ENCODE data around the gene ZBTB7C.

Gene ZBTB7C

DNA sequence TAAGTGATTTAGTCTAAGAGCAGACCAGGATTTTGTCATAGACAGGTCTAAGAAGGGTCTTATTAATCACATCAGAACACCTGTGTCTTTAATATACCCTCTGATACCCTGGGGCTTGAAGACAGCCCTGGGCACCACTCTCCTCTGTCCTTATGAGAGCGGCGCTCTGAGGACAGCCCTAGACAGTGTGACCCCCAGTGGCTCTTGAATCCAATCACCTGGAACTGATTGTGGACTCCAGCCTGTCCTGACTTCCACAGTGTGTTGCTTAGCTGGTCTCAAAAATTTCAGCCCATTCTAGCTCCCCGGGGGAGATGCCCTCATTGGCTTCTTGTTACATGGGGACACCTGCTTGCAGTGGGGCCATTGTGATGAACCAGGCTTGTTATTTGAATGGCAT, 282.9 kb downstream of the ZBTB7C start:
- H2AFZ ChIP-seq (ENCODE audit: low read length) = no peak overlapping the region
- H4K20me1 ChIP-seq (ENCODE audit: insufficient read depth, low read length, poor library complexity, severe bottlenecking) = no peaks in the 10 kb centered on the region
- no peaks in the 10 kb centered on the region for H3F3A ChIP-seq (ENCODE audit: low read depth)
- TF ChIP-seq EZH2phosphoT487 (IDR thresholded peaks at IDR 0.05; ENCODE audit: borderline replicate concordance) = no peak
- no peak overlapping the region for H3K9ac ChIP-seq (ENCODE audit: low read depth, low read length, poor library complexity, severe bottlenecking)
- H3K4me2 ChIP-seq (ENCODE audit: low read depth, low read length, poor library complexity, severe bottlenecking) = no peak overlapping the region
- no peak overlapping the region for H3K4me3 ChIP-seq (ENCODE audit: low read length, poor library complexity, severe bottlenecking)
- H3K36me3 ChIP-seq (ENCODE audit: insufficient read depth, low read length) = no peaks in the 10 kb centered on the region
- H3K4me1 ChIP-seq (ENCODE audit: insufficient read depth, low read length, poor library complexity, severe bottlenecking) = no peaks in the 10 kb centered on the region
- no peaks in the 10 kb centered on the region for H3K27me3 ChIP-seq (ENCODE audit: insufficient read depth, low read length, poor library complexity, severe bottlenecking)
- H3K9me3 ChIP-seq (ENCODE audit: insufficient read depth, low read depth, low read length) = no peaks in the 10 kb centered on the region
- H3K79me2 ChIP-seq (ENCODE audit: insufficient read depth, low read length) = no peaks in the 10 kb centered on the region
- H3K9me2 ChIP-seq (replicated peaks; ENCODE audit: low read depth, low read length) = no peaks in the 10 kb centered on the region

GRCh38 chr18:48125724-48126123, 283.5 kb downstream of the ZBTB7C start:
- H4K20me1 ChIP-seq (ENCODE audit: insufficient read depth, low read length, poor library complexity, severe bottlenecking) = no peaks in the 10 kb centered on the region
- H2AFZ ChIP-seq (ENCODE audit: low read length) = no peak overlapping the region
- H3K27me3 ChIP-seq (ENCODE audit: insufficient read depth, low read length, poor library complexity, severe bottlenecking) = no peaks in the 10 kb centered on the region
- H3K36me3 ChIP-seq (ENCODE audit: insufficient read depth, low read length) = no peaks in the 10 kb centered on the region
- no peaks in the 10 kb centered on the region for H3K9me3 ChIP-seq (ENCODE audit: insufficient read depth, low read depth, low read length)
- H3K79me2 ChIP-seq (ENCODE audit: insufficient read depth, low read length) = no peaks in the 10 kb centered on the region
- TF ChIP-seq EZH2phosphoT487 (IDR thresholded peaks at IDR 0.05; ENCODE audit: borderline replicate concordance) = no peak
- no peak overlapping the region for H3K4me2 ChIP-seq (ENCODE audit: low read depth, low read length, poor library complexity, severe bottlenecking)
- H3K4me1 ChIP-seq (ENCODE audit: insufficient read depth, low read length, poor library complexity, severe bottlenecking) = no peaks in the 10 kb centered on the region
- no peak overlapping the region for H3K9ac ChIP-seq (ENCODE audit: low read depth, low read length, poor library complexity, severe bottlenecking)
- no peaks in the 10 kb centered on the region for H3F3A ChIP-seq (ENCODE audit: low read depth)
- H3K4me3 ChIP-seq (ENCODE audit: low read length, poor library complexity, severe bottlenecking) = no peak overlapping the region
- no peaks in the 10 kb centered on the region for H3K9me2 ChIP-seq (replicated peaks; ENCODE audit: low read depth, low read length)

DNA sequence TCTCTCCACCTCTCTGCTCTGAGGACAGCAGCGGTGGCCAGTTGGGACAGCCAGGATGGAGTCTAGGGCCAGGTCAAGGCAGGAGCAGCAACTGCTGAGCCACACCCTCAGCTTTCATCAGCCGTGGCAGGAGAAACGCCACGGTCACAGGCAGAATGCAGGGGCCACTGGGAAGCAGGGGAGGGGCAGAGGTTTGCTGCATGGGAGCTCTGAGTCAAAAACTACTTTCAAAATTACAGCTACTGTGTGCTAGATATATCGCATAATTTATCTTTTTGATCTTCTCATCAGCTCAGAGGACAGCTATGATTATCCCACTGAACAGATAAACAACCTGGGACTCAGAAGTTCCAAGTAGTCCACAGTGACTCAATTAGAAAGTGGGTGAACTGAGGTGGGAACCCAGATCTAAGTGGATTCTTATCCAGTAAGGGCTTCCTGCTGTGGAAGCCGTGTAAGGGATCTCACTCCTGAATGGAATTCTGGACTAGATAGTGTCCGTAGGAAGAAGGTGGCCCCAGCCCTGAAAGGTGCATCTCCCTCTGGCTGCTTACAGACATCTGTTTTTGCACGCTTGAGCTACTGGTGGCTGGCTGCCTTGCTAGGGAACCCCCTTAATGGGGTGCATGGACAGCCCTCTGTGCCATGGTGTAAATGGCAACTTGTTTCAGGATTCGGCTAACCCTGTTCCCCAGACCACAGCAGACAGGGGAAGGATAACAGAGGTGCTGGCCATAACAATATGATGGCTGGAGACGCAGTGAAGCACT, 284.1 kb downstream of the ZBTB7C start:
- H3K27me3 ChIP-seq (ENCODE audit: insufficient read depth, low read length, poor library complexity, severe bottlenecking) = no peaks in the 10 kb centered on the region
- no peaks in the 10 kb centered on the region for H4K20me1 ChIP-seq (ENCODE audit: insufficient read depth, low read length, poor library complexity, severe bottlenecking)
- no peak overlapping the region for H2AFZ ChIP-seq (ENCODE audit: low read length)
- H3K4me1 ChIP-seq (ENCODE audit: insufficient read depth, low read length, poor library complexity, severe bottlenecking) = no peaks in the 10 kb centered on the region
- H3K9me3 ChIP-seq (ENCODE audit: insufficient read depth, low read depth, low read length) = no peaks in the 10 kb centered on the region
- no peaks in the 10 kb centered on the region for H3K79me2 ChIP-seq (ENCODE audit: insufficient read depth, low read length)
- no peak overlapping the region for H3K4me2 ChIP-seq (ENCODE audit: low read depth, low read length, poor library complexity, severe bottlenecking)
- no peak for TF ChIP-seq EZH2phosphoT487 (IDR thresholded peaks at IDR 0.05; ENCODE audit: borderline replicate concordance)
- TF ChIP-seq, protein P1, sequence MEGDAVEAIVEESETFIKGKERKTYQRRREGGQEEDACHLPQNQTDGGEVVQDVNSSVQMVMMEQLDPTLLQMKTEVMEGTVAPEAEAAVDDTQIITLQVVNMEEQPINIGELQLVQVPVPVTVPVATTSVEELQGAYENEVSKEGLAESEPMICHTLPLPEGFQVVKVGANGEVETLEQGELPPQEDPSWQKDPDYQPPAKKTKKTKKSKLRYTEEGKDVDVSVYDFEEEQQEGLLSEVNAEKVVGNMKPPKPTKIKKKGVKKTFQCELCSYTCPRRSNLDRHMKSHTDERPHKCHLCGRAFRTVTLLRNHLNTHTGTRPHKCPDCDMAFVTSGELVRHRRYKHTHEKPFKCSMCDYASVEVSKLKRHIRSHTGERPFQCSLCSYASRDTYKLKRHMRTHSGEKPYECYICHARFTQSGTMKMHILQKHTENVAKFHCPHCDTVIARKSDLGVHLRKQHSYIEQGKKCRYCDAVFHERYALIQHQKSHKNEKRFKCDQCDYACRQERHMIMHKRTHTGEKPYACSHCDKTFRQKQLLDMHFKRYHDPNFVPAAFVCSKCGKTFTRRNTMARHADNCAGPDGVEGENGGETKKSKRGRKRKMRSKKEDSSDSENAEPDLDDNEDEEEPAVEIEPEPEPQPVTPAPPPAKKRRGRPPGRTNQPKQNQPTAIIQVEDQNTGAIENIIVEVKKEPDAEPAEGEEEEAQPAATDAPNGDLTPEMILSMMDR (conservative IDR thresholded peaks at IDR 0.05; ENCODE audit: low read length) = no peak
- H3K4me3 ChIP-seq (ENCODE audit: low read length, poor library complexity, severe bottlenecking) = no peak overlapping the region
- no peak overlapping the region for H3K9ac ChIP-seq (ENCODE audit: low read depth, low read length, poor library complexity, severe bottlenecking)
- H3K9me2 ChIP-seq (replicated peaks; ENCODE audit: low read depth, low read length) = no peaks in the 10 kb centered on the region
- no peaks in the 10 kb centered on the region for H3F3A ChIP-seq (ENCODE audit: low read depth)
- no peaks in the 10 kb centered on the region for H3K36me3 ChIP-seq (ENCODE audit: insufficient read depth, low read length)

- no peaks in the 10 kb centered on the region for H4K20me1 ChIP-seq (ENCODE audit: insufficient read depth, low read length, poor library complexity, severe bottlenecking)
- no peaks in the 10 kb centered on the region for H3K9me2 ChIP-seq (replicated peaks; ENCODE audit: low read depth, low read length)
- H3K4me1 ChIP-seq (ENCODE audit: insufficient read depth, low read length, poor library complexity, severe bottlenecking) = no peaks in the 10 kb centered on the region
- no peaks in the 10 kb centered on the region for H3K9me3 ChIP-seq (ENCODE audit: insufficient read depth, low read depth, low read length)
- H3K79me2 ChIP-seq (ENCODE audit: insufficient read depth, low read length) = no peaks in the 10 kb centered on the region
- no peak overlapping the region for H3K9ac ChIP-seq (ENCODE audit: low read depth, low read length, poor library complexity, severe bottlenecking)
- H2AFZ ChIP-seq (ENCODE audit: low read length) = no peak overlapping the region
- no peak overlapping the region for H3K4me3 ChIP-seq (ENCODE audit: low read length, poor library complexity, severe bottlenecking)
- no peaks in the 10 kb centered on the region for H3K27me3 ChIP-seq (ENCODE audit: insufficient read depth, low read length, poor library complexity, severe bottlenecking)
- no peaks in the 10 kb centered on the region for H3F3A ChIP-seq (ENCODE audit: low read depth)
- H3K4me2 ChIP-seq (ENCODE audit: low read depth, low read length, poor library complexity, severe bottlenecking) = no peak overlapping the region
- TF ChIP-seq EZH2phosphoT487 (IDR thresholded peaks at IDR 0.05; ENCODE audit: borderline replicate concordance) = no peak
- TF ChIP-seq, protein P1 (conservative IDR thresholded peaks at IDR 0.05; ENCODE audit: low read length) = no peak
- no peaks in the 10 kb centered on the region for H3K36me3 ChIP-seq (ENCODE audit: insufficient read depth, low read length)
Measured at GRCh38 chr18:48123941-48124340, 285.2 kb downstream of the ZBTB7C start.

All from Loucy (cell line).